Hematopoietic multipotent progenitor cell treated with erythropoietin and hydrocortisone succinate and interleukin-3 and kit ligand, for 6 days (in vitro differentiated cells): ENCODE data around the gene SLC38A9.
"Not testable (repeated sequence)": the region's sequence is repeated elsewhere in the genome, so short reads cannot be mapped to it uniquely, and the experiment has no call there.

ENCODE experiments used
- DNase-seq: peaks from one replicate; pipeline ENCODE4 v3.0.0-alpha.2; 2015

Gene SLC38A9

DNA sequence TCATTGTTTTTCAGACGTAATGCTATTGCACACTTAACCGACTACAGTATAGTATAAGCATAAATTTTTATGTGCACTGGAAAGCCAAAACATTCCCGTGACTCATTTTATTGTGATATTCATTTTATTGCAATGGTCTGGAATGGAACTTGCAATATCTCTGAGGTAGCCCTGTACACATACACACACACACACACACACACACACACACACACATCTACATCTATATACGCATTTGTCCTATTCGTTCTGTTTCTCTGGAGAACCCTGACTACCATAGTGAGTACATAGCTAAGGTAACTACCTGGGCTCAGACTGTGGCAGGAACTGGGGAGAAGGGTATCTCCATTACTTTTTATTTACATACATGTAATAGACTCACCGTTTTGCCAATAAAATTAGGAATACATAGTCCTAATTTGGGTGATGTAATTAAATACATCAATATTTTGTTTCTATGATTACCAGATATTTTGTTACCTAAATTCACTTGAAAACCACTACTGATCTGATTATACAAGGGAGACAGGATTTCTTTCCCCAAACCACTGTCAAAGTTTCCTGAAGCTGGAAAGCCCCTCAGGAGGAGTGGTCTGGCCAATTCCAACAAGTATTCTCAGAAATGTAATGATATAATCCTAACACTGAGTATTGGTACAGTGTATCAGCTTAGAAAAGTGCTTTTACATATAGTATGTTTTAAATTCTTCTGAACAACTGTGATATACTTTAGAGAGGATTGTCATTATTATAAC, 103.4 kb downstream of the SLC38A9 start:
- no peak for DNase-seq

- not testable (repeated sequence) for DNase-seq
These were observed 104.8 kb downstream of the SLC38A9 start for GRCh38 chr5:55607309-55607708.

DNA sequence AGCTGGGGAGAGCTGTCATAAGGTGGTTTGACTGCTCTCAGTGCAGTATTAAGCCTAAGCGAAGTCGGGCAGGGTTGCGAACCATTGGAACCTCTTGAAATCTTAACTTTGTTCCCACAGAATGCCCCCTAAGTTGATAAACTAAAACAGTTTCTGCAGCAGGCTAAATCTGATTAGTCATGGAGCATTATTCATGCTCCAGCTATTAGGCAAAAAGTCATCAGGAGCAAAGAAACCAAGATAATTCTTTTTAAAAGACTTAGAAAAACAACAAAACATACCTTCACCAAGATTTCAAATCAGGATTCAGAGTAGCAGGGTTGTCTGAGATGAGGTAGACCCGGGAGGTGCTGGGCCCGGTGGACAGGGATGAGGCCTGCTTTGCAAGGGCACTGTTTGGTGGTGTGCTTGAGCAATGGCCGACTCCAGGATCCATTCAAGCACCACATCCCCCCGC, 107.5 kb downstream of the SLC38A9 start:
- DNase-seq: no peak

DNA sequence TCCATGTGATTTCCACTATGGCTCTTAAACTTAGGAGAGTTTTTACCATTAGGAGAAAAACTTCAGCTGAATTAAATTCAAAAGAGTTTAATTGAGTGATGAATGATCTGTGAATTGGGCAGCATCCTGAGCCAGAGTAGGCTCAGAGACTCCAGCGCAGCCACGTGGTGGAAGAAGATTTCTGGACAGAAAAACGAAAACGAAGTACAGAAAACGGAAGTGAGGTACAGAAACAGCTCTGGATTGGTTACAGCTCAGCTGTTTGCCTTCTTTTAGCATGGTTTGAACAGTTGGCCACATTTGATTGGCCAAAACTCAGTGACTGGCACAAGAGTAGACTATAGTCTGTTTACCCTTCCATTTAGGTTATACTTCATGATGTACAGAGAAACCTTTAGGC, 108.2 kb downstream of the SLC38A9 start:
- no peak for DNase-seq

GRCh38 chr5:55601628-55602027, 110.5 kb downstream of the SLC38A9 start:
- DNase-seq: no peak

GRCh38 chr5:55601204-55601618, 110.9 kb downstream of the SLC38A9 start:
- no peak for DNase-seq

DNA sequence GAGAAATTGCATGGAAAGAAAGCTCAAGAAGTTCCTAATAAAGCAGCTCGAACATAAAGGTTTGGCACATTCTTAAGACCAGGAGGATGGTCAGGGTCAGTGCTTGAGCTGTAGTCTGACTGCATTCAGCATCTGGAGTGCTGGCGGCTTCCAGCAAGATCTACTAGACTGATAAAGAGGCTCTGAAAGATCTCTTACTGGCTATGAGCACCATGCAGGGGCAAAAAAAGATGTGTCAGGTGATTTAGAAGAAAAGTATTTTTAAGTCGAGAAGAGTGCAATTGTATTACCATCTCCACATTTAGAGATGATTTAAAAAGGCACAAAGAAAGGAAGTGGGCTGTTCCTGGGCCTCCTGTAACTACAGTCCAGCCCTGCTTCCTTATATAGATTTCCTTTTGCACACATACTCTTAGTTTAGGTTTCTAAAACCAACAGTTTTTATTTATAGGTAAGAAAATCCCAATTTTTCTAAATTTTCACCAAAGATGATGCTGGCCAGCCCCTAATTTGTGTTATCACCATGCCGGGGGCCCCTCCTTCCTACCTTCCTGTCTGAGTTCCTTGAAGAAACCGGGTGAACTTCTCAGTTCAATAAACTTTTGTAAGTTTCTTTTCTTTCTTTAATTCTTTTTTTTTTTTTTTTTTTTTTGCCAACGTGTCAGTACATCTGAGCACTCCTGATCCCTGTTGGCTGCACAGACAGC, 111.5 kb downstream of the SLC38A9 start:
- DNase-seq: peak; percentile 32

GRCh38 chr5:55600086-55600485, 112.0 kb downstream of the SLC38A9 start:
- no peak for DNase-seq

- DNase-seq: no peak
These were observed 112.7 kb downstream of the SLC38A9 start for GRCh38 chr5:55599148-55600050.

DNA sequence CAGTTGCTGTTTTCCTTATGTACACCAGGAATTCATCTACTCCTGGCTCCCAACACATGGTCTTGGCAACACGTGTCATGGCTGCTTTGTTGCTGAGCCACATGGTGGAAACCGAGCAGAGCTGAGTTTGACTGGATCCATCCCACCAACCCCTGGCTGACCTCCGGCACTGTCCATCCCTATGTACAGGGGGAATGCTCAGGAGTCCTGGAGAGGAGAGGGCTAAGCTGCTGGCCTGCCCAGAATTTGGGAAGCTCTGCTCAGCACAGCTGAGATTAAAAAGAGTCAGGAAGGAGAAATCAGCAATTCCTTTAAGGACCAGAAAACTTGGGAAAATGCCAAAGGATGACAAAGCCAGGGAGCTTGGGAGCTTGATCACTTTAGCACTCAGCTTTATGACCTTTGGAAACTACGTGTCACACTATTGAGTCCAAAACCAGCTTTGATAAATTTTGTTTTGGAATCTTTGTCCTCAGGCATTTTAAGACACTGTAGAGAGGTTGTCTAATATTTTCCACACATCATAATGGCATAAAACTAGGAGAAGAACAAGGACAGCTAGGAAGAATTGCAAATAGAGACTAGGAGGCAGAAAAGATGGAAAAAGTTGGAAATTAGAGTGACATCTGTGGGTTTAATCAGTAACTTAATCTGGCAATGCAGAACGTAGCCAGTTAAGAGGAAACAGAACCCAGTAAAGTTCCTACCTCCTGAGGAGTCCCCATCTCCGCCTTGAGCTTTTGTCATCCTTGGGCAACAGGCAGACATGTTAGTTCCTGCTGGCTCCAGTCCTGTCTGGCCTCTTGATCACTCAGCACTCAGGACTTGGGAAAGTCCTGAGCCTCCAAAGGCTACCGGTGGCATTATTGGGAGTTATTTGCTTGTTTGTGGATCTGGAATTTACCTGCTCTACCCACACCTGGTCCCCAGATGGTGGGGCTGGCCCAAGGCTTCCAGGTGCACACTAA, 114.8 kb downstream of the SLC38A9 start:
- DNase-seq: no peak

DNA sequence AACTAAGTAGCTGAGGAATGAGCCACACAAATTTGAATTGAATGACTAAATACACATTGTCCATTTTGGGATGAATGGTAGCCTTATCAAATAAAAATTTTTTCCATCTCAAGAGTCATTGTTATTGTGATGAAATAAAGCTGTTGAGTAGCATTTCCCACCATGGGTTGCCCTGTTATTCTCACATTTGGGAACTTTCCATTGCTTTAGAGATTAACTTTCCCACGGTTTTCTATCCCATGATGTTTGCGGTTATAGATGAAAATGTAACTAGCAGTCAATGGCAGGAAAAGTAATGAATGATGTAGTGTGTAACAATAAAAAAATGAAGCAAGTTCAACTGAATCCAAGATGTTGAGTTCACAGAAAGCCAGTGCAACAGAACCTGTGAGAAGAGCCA, 117.5 kb downstream of the SLC38A9 start:
- DNase-seq: no peak

DNA sequence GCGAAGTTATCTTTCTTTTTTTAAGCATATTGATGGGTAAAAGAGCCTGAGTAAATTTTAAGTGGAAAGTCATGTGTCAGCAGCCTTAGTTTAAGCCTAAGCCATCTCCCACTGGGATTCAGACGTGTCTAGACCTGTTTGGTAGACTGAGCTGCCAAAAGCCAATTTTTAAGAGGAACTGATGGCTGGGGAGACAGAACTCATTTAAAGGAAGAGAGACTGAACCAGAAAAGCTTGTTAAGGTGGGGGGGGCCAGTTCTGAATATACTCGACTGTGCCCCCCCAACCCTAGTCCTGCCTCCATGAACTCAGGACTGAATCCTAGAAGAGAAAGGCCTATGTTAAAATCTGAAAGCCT, 119.0 kb downstream of the SLC38A9 start:
- no peak for DNase-seq

- DNase-seq: no peak
These were observed 119.6 kb downstream of the SLC38A9 start for GRCh38 chr5:55592388-55593114.

GRCh38 chr5:55591686-55592085, 120.4 kb downstream of the SLC38A9 start:
- DNase-seq: peak; percentile 49

GRCh38 chr5:55585206-55585610, 126.9 kb downstream of the SLC38A9 start:
- no peak for DNase-seq

GRCh38 chr5:55584398-55585205, 127.5 kb downstream of the SLC38A9 start:
- DNase-seq: no peak

DNA sequence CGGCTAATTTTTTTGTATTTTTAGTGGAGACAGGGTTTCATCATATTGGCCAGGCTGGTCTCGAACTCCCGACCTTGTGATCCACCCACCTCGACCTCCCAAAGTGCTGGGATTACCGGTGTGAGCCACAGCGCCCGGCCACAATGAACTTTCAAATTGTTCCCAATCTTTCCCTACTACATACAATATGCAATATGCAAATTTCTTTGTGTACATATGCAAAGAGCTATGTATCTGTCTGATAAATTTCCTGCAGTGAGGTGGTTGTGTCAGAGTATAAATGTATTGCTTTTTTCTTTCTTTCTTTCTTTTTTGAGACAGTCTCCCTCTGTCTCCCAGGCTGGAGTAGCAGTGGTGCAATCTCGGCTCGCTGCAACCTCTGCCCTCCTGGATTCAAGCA, 128.5 kb downstream of the SLC38A9 start:
- no peak for DNase-seq

DNA sequence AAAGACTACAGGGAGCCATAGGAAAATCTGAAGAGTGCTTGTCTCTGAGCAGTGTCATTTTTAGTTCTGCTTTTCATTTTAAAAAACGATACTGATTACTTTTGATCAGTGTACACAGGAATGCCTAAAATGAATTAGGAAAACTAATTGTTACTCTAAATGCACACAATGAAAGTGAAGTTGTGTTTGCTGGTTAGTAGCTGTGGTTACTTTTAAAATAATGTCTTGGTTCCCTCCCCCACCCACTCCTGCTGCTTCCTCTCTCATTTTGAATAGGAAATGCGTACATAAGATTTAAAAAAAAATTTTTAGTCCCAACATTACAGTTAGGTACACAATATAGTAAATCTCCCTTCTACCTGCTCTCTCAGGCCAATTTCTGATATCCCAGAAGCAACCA, 129.9 kb downstream of the SLC38A9 start:
- DNase-seq: no peak

GRCh38 chr5:55580042-55580441, 132.1 kb downstream of the SLC38A9 start:
- DNase-seq: no peak

- DNase-seq: no peak
These were observed 133.4 kb downstream of the SLC38A9 start for GRCh38 chr5:55578771-55579170.
